NCI-H82 treated with DMSO at 0.1 percent for 48 hours (cell line): ENCODE measurements around the gene APOL1.

Experiments
- DNase-seq: peaks from one replicate; lab custom pipeline; 2025; ENCODE audit not compliant: unreplicated experiment; lab: John Stamatoyannopoulos, UW

APOL1 gene

GRCh38 chr22:36305813-36306212 is 52.9 kb downstream of the APOL1 start:
- DNase-seq, result no peak

- no peak for DNase-seq
Observed at GRCh38 chr22:36306227-36306626, 53.3 kb downstream of the APOL1 start.

GRCh38 chr22:36308880-36309279 is 55.9 kb downstream of the APOL1 start:
- no peak for DNase-seq

- no peak for DNase-seq
Observed at GRCh38 chr22:36311386-36312085, 58.6 kb downstream of the APOL1 start.

GRCh38 chr22:36315325-36315724 is 62.4 kb downstream of the APOL1 start:
- no peak for DNase-seq

- no peak for DNase-seq
Observed at GRCh38 chr22:36316419-36316818, 63.5 kb downstream of the APOL1 start.
